Activated naive CD8-positive, alpha-beta T cell treated with anti-CD3 and anti-CD28 coated beads for 36 hours (primary cell): ENCODE data around the gene MIB1. TPM values are rescaled to one million over a fixed set of nuclear protein-coding genes. Genes with fewer than 3 reads are reported as not detected.
"Not testable (repeated sequence)": the region's sequence is repeated elsewhere in the genome, so short reads cannot be mapped to it uniquely, and the experiment has no call there.

Experiments
- DNase-seq: peaks from one replicate; pipeline ENCODE4 v3.0.0; 2021
- H3K27ac Mint-ChIP-seq: one replicate; pipeline ENCODE4 v1.8.0; 2022; ENCODE audit warnings: mild to moderate bottlenecking, moderate library complexity, mixed read lengths
- H3K27me3 Mint-ChIP-seq: one replicate; pipeline ENCODE4 v1.8.0; 2022; ENCODE audit warnings: mild to moderate bottlenecking, mixed read lengths
- H3K36me3 Mint-ChIP-seq: one replicate; pipeline ENCODE4 v1.8.0; 2021; ENCODE audit warnings: mild to moderate bottlenecking, mixed read lengths
- H3K4me1 Mint-ChIP-seq: one replicate; pipeline ENCODE4 v1.8.0; 2021; ENCODE audit warnings: mixed read lengths
- H3K4me3 Mint-ChIP-seq: one replicate; pipeline ENCODE4 v1.8.0; 2022; ENCODE audit warnings: mild to moderate bottlenecking, moderate library complexity, mixed read lengths
- H3K9me3 Mint-ChIP-seq: one replicate; pipeline ENCODE4 v1.8.0; 2022; ENCODE audit warnings: mixed read lengths
- total RNA-seq, 2 experiments: library from RNA; stranded (reverse); gene quantifications; one replicate each; pipeline ENCODE4 v1.2.3, GENCODE V29; 2021

Gene MIB1
- total RNA-seq, 2 experiments from 2014 or later: 27.3 to 27.9 TPM

DNA sequence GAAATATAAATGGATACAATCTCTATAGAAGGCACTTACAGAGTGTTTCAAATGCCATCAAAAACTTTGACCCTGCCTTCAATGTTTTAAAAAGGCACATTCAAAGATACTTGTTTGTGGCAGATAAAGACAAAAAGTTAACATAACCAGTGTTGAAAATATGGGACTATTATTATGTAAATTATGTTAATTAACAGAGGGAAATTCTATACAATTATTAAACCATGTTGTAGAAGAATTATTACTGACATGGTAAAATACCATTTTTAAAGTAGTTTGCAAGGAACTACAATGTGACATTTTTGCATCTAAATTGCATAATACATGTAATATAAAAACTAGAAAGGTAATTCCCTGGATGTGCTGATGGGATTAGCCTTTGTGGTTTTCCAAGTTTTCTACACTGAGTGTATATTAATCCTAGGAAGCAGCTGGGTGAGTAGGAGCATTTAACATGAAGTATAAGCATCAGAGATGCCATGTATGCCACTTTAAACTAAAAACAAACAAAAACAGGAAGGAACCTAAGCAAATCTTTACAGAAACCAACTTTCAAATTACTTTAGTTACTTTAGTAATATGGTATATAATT, 21.7 kb downstream of the MIB1 start:
- Mint-ChIP-seq H3K36me3 (peaks cover 17% of the 10 kb centered on the region), H3K4me3 (no peak overlapping the region), H3K27ac (no peak overlapping the region), H3K9me3 (no peaks in the 10 kb centered on the region), H3K27me3 (no peaks in the 10 kb centered on the region), H3K4me1 (peaks cover 2% of the 10 kb centered on the region)
- DNase-seq: no peak

DNA sequence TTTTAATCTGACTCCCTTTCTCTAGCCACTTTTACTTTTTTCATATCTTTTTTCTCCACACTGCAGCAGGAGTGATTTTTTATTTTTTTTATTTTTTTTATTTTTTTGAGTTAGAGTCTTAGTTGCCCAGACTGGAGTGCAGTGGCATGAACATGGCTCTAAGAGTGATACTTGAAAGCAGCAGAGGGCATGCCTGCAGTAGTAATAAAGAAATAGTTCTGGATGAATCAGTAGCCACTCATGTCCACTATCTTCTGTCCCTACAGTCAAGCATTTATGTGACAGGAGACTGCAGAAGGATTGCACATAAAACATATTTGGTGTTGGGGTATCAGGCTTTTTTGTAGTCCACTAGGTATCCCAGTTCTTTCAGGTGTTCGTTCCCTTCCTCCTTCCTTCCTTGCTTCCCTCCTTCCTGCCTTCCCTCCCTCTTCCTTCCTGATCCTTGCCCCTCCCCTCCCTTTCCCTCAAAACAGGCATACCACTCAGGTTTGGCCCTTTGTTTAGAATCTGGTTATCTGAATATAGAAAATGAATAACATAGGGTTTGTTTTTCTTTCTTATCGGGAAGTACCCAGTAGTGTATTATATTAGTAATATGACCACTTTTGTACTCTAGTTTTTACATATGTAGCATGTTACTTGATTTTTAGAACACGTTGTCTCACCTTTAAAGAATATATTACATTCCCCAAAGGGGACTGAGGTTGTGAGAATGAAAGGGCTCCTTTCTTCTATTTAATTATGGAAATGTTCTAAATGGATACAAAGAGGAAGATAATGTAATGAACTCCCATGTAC, 23.5 kb downstream of the MIB1 start:
- no peak overlapping the region for H3K27ac Mint-ChIP-seq
- no peak overlapping the region for H3K4me3 Mint-ChIP-seq
- H3K27me3 Mint-ChIP-seq: no peaks in the 10 kb centered on the region
- H3K9me3 Mint-ChIP-seq: no peaks in the 10 kb centered on the region
- DNase-seq: no peak
- H3K4me1 Mint-ChIP-seq: no peaks in the 10 kb centered on the region
- peaks cover 26% of the 10 kb centered on the region for H3K36me3 Mint-ChIP-seq

DNA sequence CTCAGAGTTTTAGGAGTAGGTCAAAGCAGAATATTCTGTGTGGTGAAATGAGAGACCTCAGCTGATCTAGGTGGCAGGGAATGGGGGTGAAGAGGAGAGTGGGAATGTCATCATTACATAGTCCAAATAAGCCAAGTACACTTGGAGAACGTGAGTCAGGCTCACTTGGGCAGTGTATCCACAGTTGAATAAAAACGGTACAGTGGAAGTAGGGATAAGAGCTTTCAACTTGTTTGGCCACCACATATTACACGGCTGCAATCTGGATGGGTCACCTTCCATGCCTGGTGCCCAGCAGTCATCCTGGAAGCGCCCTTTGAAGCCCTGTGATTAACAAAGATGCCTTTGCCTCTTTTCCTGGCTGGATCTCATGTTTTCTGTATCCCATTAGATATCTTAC, 28.6 kb downstream of the MIB1 start:
- Mint-ChIP-seq H3K36me3 (peaks cover 34% of the 10 kb centered on the region), H3K27ac (no peak overlapping the region), H3K9me3 (no peaks in the 10 kb centered on the region), H3K4me3 (no peak overlapping the region), H3K4me1 (no peaks in the 10 kb centered on the region), H3K27me3 (no peaks in the 10 kb centered on the region)
- no peak for DNase-seq

DNA sequence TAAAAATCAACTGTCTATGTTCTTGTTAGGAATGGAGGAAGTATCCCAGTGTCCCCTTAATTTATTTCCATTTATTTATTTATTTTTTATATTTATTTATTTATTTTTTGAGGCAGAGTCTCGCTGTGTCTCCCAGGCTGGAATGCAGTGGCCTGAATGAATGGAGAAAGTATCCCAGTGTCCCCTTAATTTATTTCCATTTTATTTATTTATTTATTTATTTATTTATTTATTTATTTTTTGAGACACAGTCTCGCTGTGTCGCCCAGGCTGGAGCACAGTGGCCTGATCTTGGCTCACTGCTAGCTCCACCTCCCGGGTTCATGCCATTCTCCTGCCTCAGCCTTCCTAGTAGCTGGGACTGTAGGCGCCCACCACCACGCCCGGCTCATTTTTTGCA, 34.1 kb downstream of the MIB1 start:
- no peaks in the 10 kb centered on the region for H3K27me3 Mint-ChIP-seq
- no peak for DNase-seq

DNA sequence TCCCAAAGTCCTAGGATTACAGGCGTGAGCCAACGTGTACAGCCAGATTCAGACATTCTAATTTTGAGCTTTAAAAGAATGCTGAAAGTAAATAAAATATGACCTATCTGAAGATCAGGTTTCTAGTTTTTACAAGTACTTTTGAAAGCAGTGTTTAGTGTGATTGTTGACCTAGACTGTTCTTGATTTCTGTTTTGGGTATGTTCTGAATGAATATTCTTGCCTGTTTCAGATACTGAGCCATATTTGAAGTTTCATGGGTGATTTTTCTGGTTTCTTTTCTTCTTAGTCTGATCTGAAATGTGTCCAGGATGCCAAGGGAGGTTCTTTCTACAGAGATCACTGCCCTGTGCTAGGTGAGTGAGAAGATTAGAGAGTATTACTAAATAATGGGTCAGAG, 37.2 kb downstream of the MIB1 start:
- Mint-ChIP-seq H3K9me3 (no peaks in the 10 kb centered on the region), H3K4me3 (no peak overlapping the region), H3K4me1 (no peaks in the 10 kb centered on the region), H3K36me3 (peaks cover 29% of the 10 kb centered on the region), H3K27me3 (no peaks in the 10 kb centered on the region), H3K27ac (no peak overlapping the region)
- no peak for DNase-seq

More for the DNA sequence above, 34.1 kb downstream of the MIB1 start:
- H3K9me3 Mint-ChIP-seq: no peaks in the 10 kb centered on the region
- no peaks in the 10 kb centered on the region for H3K4me1 Mint-ChIP-seq
- no peak overlapping the region for H3K27ac Mint-ChIP-seq
- H3K36me3 Mint-ChIP-seq: peaks cover 13% of the 10 kb centered on the region
- H3K4me3 Mint-ChIP-seq: no peak overlapping the region

DNA sequence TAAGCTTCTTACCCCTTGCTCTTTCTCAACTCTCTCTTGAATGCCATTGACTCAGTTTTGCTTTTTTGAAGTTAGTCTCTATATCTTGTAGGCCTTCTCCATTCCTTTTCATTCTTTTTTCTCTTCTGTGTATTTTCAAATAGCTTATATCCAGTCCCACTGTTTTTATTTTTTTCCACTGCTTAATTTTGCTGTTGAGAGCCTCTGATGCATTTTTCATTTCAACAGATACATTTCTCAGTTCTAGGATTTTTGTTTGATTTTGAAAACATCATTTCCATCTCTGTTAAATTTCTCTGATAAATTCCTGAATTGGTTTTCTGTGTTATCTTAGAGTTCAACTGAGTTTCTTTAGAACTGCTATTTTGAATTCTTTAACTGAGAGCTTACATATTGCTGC, 45.9 kb downstream of the MIB1 start:
- H3K27ac Mint-ChIP-seq: peak overlapping the region; percentile 16
- DNase-seq: no peak

DNA sequence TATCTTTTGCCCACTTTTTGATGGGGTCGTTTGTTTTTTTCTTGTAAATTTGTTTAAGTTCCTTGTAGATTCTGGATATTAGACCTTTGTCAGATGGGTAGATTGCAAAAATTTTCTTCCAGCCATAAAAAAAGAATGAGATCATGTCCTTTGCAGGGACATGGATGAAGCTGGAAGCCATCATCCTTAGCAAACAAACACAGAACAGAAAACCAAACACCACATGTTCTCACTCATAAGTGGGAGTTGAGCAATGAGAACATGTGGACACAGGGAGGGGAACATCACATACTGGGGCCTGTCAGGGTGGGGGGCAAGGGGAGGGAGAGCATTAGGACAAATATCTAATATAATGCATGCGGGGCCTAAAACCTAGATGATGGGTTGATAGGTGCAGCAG, 55.5 kb downstream of the MIB1 start:
- not testable (repeated sequence) for H3K9me3 Mint-ChIP-seq, H3K27ac Mint-ChIP-seq, H3K4me1 Mint-ChIP-seq, DNase-seq, H3K4me3 Mint-ChIP-seq, H3K27me3 Mint-ChIP-seq, H3K36me3 Mint-ChIP-seq

More for the DNA sequence above, 45.9 kb downstream of the MIB1 start:
- H3K9me3 Mint-ChIP-seq: peaks cover 19% of the 10 kb centered on the region
- H3K36me3 Mint-ChIP-seq: peaks cover 54% of the 10 kb centered on the region
- no peaks in the 10 kb centered on the region for H3K27me3 Mint-ChIP-seq
- H3K4me1 Mint-ChIP-seq: no peaks in the 10 kb centered on the region
- no peak overlapping the region for H3K4me3 Mint-ChIP-seq

DNA sequence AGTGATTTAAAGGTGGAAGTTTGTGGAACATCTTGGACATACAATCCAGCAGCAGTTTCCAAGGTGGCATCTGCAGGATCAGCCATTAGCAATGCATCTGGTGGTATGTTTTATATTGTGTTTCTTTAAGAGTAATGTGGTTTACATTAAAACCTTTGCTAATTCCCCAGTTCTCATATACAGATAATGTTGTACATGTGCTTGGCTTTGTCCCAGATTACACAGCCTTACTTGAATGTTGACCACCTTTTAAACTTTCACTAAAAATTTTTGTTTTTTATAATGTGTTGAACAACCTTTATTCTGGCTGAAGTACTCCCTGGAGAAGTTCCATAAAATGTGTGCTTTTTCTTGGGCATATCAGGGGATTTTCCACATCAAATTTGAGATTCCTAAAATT, 57.5 kb downstream of the MIB1 start:
- Mint-ChIP-seq H3K36me3 (peaks cover 14% of the 10 kb centered on the region), H3K4me3 (no peak overlapping the region), H3K9me3 (no peaks in the 10 kb centered on the region), H3K27ac (no peak overlapping the region), H3K4me1 (peaks cover 2% of the 10 kb centered on the region), H3K27me3 (no peaks in the 10 kb centered on the region)
- DNase-seq: no peak

DNA sequence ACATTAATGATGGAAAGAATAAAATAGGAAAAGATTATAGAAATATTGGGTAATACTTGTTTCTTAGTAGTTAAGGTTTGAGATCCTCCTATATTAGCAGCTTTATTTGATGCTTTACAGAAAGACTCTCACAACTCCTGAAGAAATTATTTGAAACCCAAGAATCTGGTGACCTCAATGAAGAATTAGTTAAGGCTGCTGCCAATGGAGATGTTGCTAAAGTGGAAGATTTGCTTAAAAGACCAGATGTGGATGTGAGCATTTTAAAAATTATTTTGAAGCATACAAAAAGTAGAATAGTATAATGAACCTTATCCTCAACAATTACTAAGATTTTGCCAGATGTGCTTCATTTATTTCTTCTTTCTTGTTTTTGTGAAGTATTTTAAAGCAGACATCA, 59.1 kb downstream of the MIB1 start:
- no peaks in the 10 kb centered on the region for H3K9me3 Mint-ChIP-seq
- H3K36me3 Mint-ChIP-seq: peaks cover 16% of the 10 kb centered on the region
- H3K27ac Mint-ChIP-seq: no peak overlapping the region

DNA sequence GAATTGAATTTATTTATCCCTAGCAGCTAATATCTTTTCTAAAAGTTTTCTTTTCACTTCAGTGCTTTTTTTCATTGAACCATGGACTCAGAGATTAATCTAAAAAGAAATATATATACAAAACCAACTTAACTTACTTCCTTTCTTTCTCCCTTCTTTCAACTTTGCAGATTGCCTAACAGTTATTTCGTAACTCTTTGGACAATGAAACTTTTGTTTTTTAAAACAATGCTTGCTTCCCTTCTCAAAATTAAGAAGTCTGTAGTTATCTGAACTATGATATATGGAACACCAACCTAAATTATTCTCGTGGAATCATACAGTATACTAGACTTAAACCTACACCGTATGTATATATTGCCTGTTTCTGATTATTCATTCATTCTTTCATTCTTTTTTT, 62.9 kb downstream of the MIB1 start:
- H3K9me3 Mint-ChIP-seq: peaks cover 2% of the 10 kb centered on the region
- H3K36me3 Mint-ChIP-seq: peaks cover 17% of the 10 kb centered on the region
- H3K4me3 Mint-ChIP-seq: no peak overlapping the region
- H3K27me3 Mint-ChIP-seq: no peaks in the 10 kb centered on the region
- DNase-seq: no peak
- H3K4me1 Mint-ChIP-seq: peaks cover 2% of the 10 kb centered on the region
- no peak overlapping the region for H3K27ac Mint-ChIP-seq

More for the DNA sequence above, 59.1 kb downstream of the MIB1 start:
- no peaks in the 10 kb centered on the region for H3K27me3 Mint-ChIP-seq
- H3K4me3 Mint-ChIP-seq: no peak overlapping the region
- H3K4me1 Mint-ChIP-seq: peaks cover 2% of the 10 kb centered on the region
- no peak for DNase-seq

DNA sequence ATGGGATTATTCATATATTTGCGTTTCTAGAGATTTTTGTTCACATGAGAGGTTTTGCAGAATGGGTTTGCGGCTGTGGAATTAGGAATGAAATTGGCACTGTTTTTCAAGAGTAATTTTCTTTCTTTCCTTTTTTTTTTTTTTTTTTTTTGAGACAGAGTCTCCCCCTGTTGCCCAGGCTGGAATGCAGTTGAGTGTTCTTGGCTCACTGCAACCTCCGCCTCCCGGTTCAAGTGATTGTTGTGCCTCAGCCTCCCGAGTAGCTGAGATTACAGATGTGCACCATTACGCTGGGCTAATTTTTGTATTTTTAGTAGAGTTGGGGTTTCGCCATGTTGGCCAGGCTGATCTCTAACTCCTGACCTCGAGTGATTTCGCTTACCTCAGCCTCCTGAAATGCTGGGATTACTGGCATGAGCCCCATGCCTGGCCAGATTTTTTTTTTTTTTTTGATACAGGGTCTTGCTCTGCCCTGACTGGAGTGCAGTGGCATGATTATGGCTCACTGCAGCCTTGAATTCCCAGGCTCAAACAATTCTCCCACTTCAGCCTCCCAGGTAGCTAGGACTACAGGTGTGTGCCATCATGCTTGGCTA, 65.3 kb downstream of the MIB1 start:
- DNase-seq: no peak
- peaks cover 2% of the 10 kb centered on the region for H3K4me1 Mint-ChIP-seq
- peaks cover 39% of the 10 kb centered on the region for H3K36me3 Mint-ChIP-seq
- H3K27me3 Mint-ChIP-seq: no peaks in the 10 kb centered on the region
- no peak overlapping the region for H3K27ac Mint-ChIP-seq
- H3K4me3 Mint-ChIP-seq: no peak overlapping the region
- peaks cover 4% of the 10 kb centered on the region for H3K9me3 Mint-ChIP-seq

DNA sequence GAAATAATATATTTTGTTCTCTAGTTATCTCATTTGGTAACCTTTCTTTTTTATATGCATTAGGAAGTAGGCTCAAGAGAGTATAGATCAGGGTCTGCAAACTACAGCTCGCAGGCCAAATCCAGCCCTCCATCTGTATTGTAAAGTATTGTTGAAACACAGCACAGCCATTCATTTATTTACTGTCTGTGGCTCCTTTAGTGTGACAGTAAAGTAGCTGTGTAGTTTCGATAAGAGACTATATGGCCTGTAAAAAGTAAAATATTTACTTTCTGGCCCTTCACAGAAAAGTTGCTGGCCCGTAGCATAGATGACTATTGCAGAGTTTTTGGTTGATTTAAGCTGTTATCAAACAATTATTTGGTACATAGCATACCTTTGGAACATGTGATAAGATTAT, 67.6 kb downstream of the MIB1 start:
- H3K36me3 Mint-ChIP-seq: peaks cover 32% of the 10 kb centered on the region
- DNase-seq: no peak
- H3K4me3 Mint-ChIP-seq: no peak overlapping the region
- peaks cover 4% of the 10 kb centered on the region for H3K9me3 Mint-ChIP-seq
- no peaks in the 10 kb centered on the region for H3K27me3 Mint-ChIP-seq
- H3K4me1 Mint-ChIP-seq: peaks cover 3% of the 10 kb centered on the region
- H3K27ac Mint-ChIP-seq: no peak overlapping the region

DNA sequence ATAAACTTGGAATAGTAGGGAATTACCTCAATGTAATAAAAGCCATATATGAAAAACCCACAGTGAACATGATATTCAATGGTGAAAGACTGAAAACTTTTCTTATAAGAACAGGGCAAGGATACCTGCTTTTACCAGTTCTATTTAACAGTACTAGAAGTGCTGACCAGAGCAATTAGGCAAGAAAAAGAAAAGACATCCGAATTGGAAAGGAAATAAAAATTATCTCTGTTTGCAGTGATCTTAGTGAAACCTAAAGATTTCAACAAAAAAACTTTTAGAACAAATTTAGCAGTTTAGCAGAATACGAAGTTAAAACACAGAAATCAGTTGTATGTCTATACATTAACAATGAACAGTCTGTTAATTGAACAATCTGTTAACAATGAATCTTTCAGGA, 69.1 kb downstream of the MIB1 start:
- Mint-ChIP-seq H3K27me3 (no peaks in the 10 kb centered on the region), H3K36me3 (peaks cover 31% of the 10 kb centered on the region), H3K27ac (no peak overlapping the region), H3K4me1 (peaks cover 3% of the 10 kb centered on the region), H3K9me3 (peaks cover 4% of the 10 kb centered on the region), H3K4me3 (no peak overlapping the region)
- DNase-seq: no peak

DNA sequence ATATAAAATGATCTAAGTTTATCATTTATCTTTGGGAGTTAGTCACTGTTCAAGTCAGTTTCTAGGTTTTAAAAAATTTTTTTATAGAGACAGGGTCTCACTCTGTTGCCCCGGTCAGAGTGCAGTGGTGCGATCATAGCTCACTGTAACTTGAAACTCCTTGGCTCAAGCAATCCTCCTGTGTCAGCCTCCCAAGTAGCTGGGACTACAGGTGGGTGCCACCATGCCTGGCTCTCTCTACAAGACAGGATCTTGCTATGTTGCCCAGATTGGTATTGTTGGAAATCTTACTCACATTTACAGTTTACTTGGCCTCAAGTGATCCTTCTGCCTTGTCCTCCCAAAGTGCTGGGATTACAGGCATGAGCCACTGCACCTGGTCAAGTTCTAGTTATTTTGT, 74.5 kb downstream of the MIB1 start:
- H3K4me3 Mint-ChIP-seq: no peak overlapping the region
- H3K4me1 Mint-ChIP-seq: peaks cover 3% of the 10 kb centered on the region
- H3K27me3 Mint-ChIP-seq: no peaks in the 10 kb centered on the region
- H3K27ac Mint-ChIP-seq: no peak overlapping the region
- no peaks in the 10 kb centered on the region for H3K9me3 Mint-ChIP-seq
- peaks cover 19% of the 10 kb centered on the region for H3K36me3 Mint-ChIP-seq
- no peak for DNase-seq

DNA sequence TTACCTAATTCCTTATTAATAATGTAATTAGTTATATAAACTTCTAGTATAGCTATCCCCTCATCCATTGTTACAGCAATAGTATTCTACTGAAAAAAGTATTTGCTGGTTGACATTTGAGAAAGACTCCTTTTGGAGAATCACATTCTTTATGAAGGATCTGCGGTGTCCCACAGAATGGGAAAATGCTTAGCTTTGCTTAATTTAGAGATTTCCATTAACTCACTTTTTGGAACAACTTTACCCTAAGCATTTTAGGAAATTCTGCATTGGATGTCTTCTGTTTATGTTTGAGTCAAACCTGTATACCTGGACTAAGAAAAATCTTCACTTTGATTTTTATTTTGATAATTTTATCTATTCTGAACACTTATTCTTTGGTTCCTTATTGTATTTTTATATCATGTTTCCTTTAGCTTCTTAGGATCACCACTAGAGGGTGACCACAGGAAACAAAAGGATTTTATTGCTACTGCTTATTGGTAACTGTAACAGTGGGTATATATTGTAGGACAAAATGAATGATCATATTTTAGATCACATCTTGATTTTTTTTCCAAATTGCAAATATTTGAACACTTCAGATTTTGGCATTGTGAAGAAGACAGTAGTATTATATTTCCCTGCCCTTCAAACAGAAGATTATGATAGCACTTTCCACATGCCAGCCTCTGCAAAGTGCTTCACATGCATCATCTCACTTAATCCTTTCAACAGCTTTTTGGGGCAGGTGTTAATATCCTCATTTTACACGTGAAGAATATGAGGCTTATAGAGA, 79.6 kb downstream of the MIB1 start:
- no peaks in the 10 kb centered on the region for H3K27me3 Mint-ChIP-seq
- no peaks in the 10 kb centered on the region for H3K9me3 Mint-ChIP-seq
- H3K36me3 Mint-ChIP-seq: peaks cover 13% of the 10 kb centered on the region
- H3K4me1 Mint-ChIP-seq: no peaks in the 10 kb centered on the region
- DNase-seq: no peak
- H3K27ac Mint-ChIP-seq: no peak overlapping the region
- no peak overlapping the region for H3K4me3 Mint-ChIP-seq
